ENCODE data around the gene CFAP97D1. TPM values are rescaled to one million over a fixed set of nuclear protein-coding genes. Genes with fewer than 3 reads are reported as not detected.

The CFAP97D1 gene
- total RNA-seq, 3 donors from 2014 or later: not detected

DNA sequence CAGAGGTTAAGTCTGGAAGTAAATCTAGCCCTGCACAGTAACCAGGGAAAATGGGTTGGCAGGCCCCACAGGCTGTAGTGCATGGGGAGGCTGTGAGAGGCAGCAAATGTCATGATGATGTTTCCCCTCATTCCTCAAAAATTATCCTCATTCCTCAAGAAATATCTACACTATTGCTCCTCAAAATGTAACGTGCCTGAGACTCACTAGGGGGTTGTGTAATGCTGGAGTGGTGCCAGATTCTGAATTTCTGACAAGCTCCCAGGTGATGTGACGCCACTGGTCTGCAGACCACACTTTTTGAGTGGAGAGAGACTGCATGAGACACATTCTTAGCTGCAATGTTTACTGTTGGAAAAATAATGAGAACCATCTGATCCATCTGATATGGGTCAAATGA, 53.9 kb downstream of the CFAP97D1 start:
- no peaks in the 10 kb centered on the region for H3K36me3 ChIP-seq (ENCODE audit: low read depth)
- H3K4me3 ChIP-seq: no peak overlapping the region
- intact Hi-C loops (cut with DNase I, micrococcal nuclease): no loop called here
- TF ChIP-seq CTCF (IDR thresholded peaks at IDR 0.05): no peak
- H3K9me3 ChIP-seq: no peaks in the 10 kb centered on the region
- ATAC-seq (no peak), DNase-seq (peak in 1 of 3 donors; percentile 2)
- H3K4me1 ChIP-seq (ENCODE audit: low read depth): peaks cover 6% of the 10 kb centered on the region

Other genes with a start within 250 kb of the CFAP97D1 start
- under 1 TPM; 0.67 to 0.72 (median 0.70) TPM for gene ETV4, start 234.1 kb upstream of the CFAP97D1 start, total RNA-seq
- 1 to 10 TPM; 1.4 to 3.5 (median 1.4) TPM for gene MEOX1, start 118.5 kb upstream of the CFAP97D1 start, total RNA-seq
- not detected for gene SOST, start 21.6 kb upstream of the CFAP97D1 start, total RNA-seq
- gene DUSP3, start 1.5 kb upstream of the CFAP97D1 start, total RNA-seq: 100 to 1,000 TPM in 1 of 3 donors, 10 to 100 TPM in 2; 46.9 to 123 (median 62.9) TPM
- 1 to 10 TPM; 1.8 to 8.6 (median 3.7) TPM for gene MPP3, start 52.7 kb downstream of the CFAP97D1 start, total RNA-seq
- 1 to 10 TPM in 1 of 3 donors, not detected in 2; 1.3 TPM for gene CD300LG, start 66.7 kb downstream of the CFAP97D1 start, total RNA-seq
- gene MPP2, start 127.1 kb downstream of the CFAP97D1 start, total RNA-seq: 10 to 100 TPM in 1 of 3 donors, 1 to 10 TPM in 1, under 1 TPM in 1; 0.55 to 13.2 (median 1.1) TPM
- gene PPY, start 162.0 kb downstream of the CFAP97D1 start, total RNA-seq: 1 to 10 TPM in 1 of 3 donors, not detected in 2; 1.5 TPM
- 100 to 1,000 TPM in 1 of 3 donors, 10 to 100 TPM in 2; 22.0 to 141 (median 55.4) TPM for gene PYY, start 173.5 kb downstream of the CFAP97D1 start, total RNA-seq
- 10 to 100 TPM in 1 of 3 donors, 1 to 10 TPM in 2; 6.1 to 21.4 (median 7.0) TPM for gene NAGS, start 224.2 kb downstream of the CFAP97D1 start, total RNA-seq
- 10 to 100 TPM; 23.0 to 27.7 (median 23.8) TPM for gene TMEM101, start 234.5 kb downstream of the CFAP97D1 start, total RNA-seq

Measured in mucosa of descending colon (tissue), 3 donors.